ENCODE results near the gene NANOS3.

Gene NANOS3

DNA sequence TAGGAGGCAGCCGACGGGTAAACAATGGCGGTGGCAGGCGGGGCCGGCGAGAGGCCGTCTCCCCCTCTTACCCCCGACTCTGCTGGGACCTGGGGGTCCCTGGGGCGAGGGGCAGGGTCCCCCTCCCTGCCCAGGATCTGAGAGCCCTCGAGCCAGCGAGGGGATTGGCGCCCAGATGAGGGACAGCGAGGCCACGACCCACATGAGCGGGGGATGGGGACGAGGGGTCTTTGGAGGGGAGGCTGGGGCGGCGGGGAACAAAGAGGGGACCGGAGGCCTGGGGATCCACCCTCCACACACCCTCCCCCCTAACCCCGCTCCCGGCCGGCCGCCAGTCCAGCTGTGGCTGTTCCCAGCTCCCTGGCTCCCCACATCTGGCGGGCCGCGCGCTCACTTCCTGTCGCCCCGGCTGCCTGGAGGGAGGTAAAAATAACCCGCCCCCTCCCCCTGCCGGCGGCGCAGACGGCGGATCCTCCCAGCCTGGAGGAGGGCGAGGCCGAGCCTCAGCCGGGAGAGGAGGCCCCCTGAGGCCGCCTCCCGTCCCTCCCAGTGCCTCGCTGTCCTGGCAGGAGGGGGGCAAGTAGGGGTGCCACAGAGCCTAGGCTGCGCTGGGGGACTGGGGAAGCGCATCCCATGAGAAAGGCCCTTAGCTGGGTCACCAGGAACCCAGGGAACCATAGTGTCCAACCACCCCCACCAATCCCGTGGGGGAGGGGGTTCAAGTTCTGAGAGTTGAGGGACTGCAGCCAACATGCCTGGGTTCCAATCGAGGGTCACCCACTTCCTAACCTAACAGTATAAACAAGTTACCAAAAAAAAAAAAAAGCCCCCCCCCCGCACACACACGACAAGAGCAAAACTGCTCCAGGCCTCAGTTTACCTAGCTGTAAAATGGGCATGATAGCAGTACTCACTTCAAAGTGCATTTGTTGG is 29.3 kb upstream of the NANOS3 start:
- Histone ChIP-seq H3K9ac (ENCODE audit: low read length) (peak overlapping the region; percentile 93), H3K27ac (ENCODE audit: low read depth, low read length) (peak overlapping the region; percentile 99), H3K4me2 (ENCODE audit: low read length) (peak overlapping the region; percentile 88), H3K4ac (ENCODE audit: low read depth, low read length) (peak overlapping the region; percentile 57), H3K18ac (ENCODE audit: low read length) (peak overlapping the region; percentile 98), H3K56ac (ENCODE audit: low read length) (peak overlapping the region; percentile 100), H3K4me3 (ENCODE audit: low read length) (peak overlapping the region; percentile 54), H3K23ac (ENCODE audit: low read length) (no peak overlapping the region), H2BK15ac (replicated peaks; ENCODE audit: low read depth) (peak overlapping the region; percentile 10), H4K5ac (ENCODE audit: low read length) (no peak overlapping the region), H2BK5ac (ENCODE audit: low read length) (peak overlapping the region; percentile 96), H3K4me1 (ENCODE audit: control insufficient read depth, low read depth, low read length) (peaks cover 7% of the 10 kb centered on the region), H2AK5ac (ENCODE audit: low read length) (no peak overlapping the region), H3K36me3 (ENCODE audit: control insufficient read depth, insufficient read depth, low read length) (no peaks in the 10 kb centered on the region), H3K27me3 (ENCODE audit: insufficient read depth, low read length, poor library complexity) (no peaks in the 10 kb centered on the region), H3K79me1 (ENCODE audit: low read length) (no peaks in the 10 kb centered on the region), H2BK120ac (ENCODE audit: low read depth, low read length) (peak overlapping the region; percentile 99), H3K79me2 (ENCODE audit: control insufficient read depth, insufficient read depth, low read length) (no peaks in the 10 kb centered on the region), H4K8ac (ENCODE audit: low read depth, low read length) (peak overlapping the region; percentile 95)
- WGBS (ENCODE audit: extremely low coverage, insufficient coverage, low lambda C conversion rate) = no CpG with 5 or more reads among the region's 47 CpGs
- DNase-seq = peak; percentile 97

DNA sequence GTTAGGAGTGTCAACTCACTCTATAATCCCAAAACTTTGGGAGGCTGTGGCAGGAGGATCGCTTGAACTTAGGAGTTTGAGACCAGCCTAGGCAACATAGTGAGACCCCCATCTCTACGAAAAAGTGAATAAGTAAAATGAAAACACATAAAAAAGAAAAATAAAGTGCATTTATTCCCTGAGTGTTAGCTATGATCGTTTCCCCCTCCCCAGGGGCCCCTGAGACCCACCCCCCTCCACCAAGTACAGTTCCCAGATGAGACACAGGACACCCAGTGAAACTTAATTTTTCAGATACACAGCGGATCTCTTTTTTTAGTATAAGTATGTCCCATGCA is 28.6 kb upstream of the NANOS3 start:
- Histone ChIP-seq H3K9ac (ENCODE audit: low read length) (no peak overlapping the region), H3K4me2 (ENCODE audit: low read length) (no peak overlapping the region), H3K18ac (ENCODE audit: low read length) (no peak overlapping the region), H3K27me3 (ENCODE audit: insufficient read depth, low read length, poor library complexity) (no peaks in the 10 kb centered on the region), H4K8ac (ENCODE audit: low read depth, low read length) (no peak overlapping the region), H3K79me1 (ENCODE audit: low read length) (no peaks in the 10 kb centered on the region), H3K56ac (ENCODE audit: low read length) (no peak overlapping the region), H2BK5ac (ENCODE audit: low read length) (no peak overlapping the region), H3K23ac (ENCODE audit: low read length) (no peak overlapping the region), H4K5ac (ENCODE audit: low read length) (no peak overlapping the region), H3K79me2 (ENCODE audit: control insufficient read depth, insufficient read depth, low read length) (no peaks in the 10 kb centered on the region), H3K4me1 (ENCODE audit: control insufficient read depth, low read depth, low read length) (peaks cover 5% of the 10 kb centered on the region), H2BK120ac (ENCODE audit: low read depth, low read length) (no peak overlapping the region), H2BK15ac (replicated peaks; ENCODE audit: low read depth) (no peak overlapping the region), H3K4ac (ENCODE audit: low read depth, low read length) (no peak overlapping the region), H3K36me3 (ENCODE audit: control insufficient read depth, insufficient read depth, low read length) (no peaks in the 10 kb centered on the region), H2AK5ac (ENCODE audit: low read length) (no peak overlapping the region), H3K4me3 (ENCODE audit: low read length) (no peak overlapping the region), H3K27ac (ENCODE audit: low read depth, low read length) (peak overlapping the region; percentile 99)
- no peak for DNase-seq
- no CpG with 5 or more reads among the region's 4 CpGs for WGBS (ENCODE audit: extremely low coverage, insufficient coverage, low lambda C conversion rate)

DNA sequence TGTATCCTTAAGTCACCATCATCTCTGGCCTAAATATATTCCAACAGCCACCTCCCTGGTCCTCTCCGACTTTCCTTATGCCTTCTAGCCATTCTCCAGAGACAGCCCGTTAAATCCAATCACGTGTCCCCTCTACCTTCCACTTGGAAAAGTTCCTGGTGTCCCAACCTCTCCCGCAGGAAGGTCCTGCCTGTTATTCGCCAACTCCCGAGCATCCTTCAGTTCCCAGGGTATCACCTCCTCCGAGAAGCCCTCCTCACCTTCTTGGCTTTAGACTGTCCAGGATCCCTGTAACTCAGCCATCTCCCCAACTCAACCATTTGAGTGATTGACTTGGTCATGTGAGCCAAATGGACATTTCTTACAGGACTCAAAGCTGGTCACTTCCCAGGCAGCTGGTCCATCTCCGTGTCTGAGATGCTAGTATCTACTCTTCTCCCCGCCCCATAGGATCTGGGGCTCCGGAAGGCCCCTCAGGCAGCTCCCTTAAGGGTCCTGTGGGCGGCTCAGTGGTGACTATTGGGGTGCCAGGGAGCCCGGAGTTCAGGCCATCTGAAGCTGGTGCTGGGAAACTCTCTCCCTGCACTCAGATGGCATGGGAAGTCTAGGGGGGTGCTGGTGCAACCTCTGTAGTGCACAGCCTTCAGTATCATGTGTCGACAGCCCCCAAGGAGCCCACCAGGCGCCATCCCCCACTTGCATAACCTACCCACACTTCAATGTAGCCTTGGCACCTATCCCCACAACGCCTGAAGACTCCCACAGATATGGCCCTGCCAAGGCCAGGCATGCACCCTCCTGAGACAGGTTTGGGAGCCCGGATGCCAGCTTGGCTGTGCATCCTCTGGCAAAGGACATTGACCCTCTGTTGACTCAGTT is 27.9 kb upstream of the NANOS3 start:
- Histone ChIP-seq H3K4me1 (ENCODE audit: control insufficient read depth, low read depth, low read length) (peaks cover 5% of the 10 kb centered on the region), H3K27ac (ENCODE audit: low read depth, low read length) (no peak overlapping the region), H3K4ac (ENCODE audit: low read depth, low read length) (peak overlapping the region; percentile 5), H3K79me1 (ENCODE audit: low read length) (no peaks in the 10 kb centered on the region), H3K4me2 (ENCODE audit: low read length) (no peak overlapping the region), H3K9ac (ENCODE audit: low read length) (no peak overlapping the region), H2BK15ac (replicated peaks; ENCODE audit: low read depth) (no peak overlapping the region), H3K79me2 (ENCODE audit: control insufficient read depth, insufficient read depth, low read length) (no peaks in the 10 kb centered on the region), H2BK5ac (ENCODE audit: low read length) (no peak overlapping the region), H3K23ac (ENCODE audit: low read length) (no peak overlapping the region), H3K36me3 (ENCODE audit: control insufficient read depth, insufficient read depth, low read length) (no peaks in the 10 kb centered on the region), H3K56ac (ENCODE audit: low read length) (peak overlapping the region; percentile 22), H3K4me3 (ENCODE audit: low read length) (no peak overlapping the region), H4K5ac (ENCODE audit: low read length) (no peak overlapping the region), H2BK120ac (ENCODE audit: low read depth, low read length) (no peak overlapping the region), H2AK5ac (ENCODE audit: low read length) (no peak overlapping the region), H3K27me3 (ENCODE audit: insufficient read depth, low read length, poor library complexity) (no peaks in the 10 kb centered on the region), H4K8ac (ENCODE audit: low read depth, low read length) (no peak overlapping the region), H3K18ac (ENCODE audit: low read length) (no peak overlapping the region)
- WGBS (ENCODE audit: extremely low coverage, insufficient coverage, low lambda C conversion rate) = no CpG with 5 or more reads among the region's 16 CpGs
- peak; percentile 72 for DNase-seq

DNA sequence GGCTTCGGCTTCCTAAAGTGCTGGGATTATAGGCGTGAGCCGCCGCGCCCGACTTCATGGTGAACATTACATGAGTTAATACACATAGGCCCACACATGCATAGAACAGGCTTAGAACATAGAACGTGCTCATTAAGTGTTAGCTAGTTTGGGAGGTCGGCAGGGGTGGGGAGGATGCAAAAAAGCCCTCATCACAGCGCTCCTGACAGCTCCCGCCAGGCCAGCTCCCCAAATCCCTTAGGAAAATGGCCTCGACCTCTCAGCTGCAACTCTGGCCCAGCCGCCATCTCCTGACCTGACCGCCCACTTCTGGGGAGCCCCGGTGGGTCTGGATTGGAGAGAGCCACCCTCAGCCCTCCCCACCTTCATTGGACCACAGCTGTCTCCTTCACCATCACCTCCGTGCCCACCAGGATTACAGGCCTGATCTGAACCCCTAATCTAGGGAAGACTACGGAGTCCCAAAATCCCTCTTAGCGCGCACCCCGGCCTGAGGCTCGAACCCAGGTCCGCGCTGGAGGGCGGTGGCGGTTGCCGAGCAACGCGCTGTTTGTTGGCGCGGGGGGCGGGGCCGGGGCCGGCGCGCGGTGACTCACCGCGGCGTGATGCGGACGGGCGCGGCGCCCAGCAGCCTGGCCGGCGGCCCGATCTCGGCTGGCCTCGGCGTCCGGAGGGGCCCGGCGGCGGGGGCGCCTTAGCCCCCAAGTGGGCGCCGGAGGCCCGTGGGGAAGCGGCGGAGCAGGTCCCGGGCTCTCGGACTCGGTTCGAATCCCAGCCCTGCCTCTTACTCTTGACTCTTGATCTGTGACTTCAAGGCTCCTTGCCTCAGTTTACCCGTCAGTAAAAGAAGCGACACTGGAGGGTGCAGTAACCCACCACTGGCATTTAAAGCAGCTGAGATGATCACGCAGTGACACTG is 26.7 kb upstream of the NANOS3 start:
- Histone ChIP-seq H3K9ac (ENCODE audit: low read length) (peak overlapping the region; percentile 34), H3K56ac (ENCODE audit: low read length) (peak overlapping the region; percentile 84), H3K79me2 (ENCODE audit: control insufficient read depth, insufficient read depth, low read length) (no peaks in the 10 kb centered on the region), H3K79me1 (ENCODE audit: low read length) (no peaks in the 10 kb centered on the region), H2AK5ac (ENCODE audit: low read length) (no peak overlapping the region), H3K4me3 (ENCODE audit: low read length) (no peak overlapping the region), H3K27me3 (ENCODE audit: insufficient read depth, low read length, poor library complexity) (no peaks in the 10 kb centered on the region), H2BK120ac (ENCODE audit: low read depth, low read length) (no peak overlapping the region), H3K4ac (ENCODE audit: low read depth, low read length) (peak overlapping the region; percentile 25), H3K18ac (ENCODE audit: low read length) (peak overlapping the region; percentile 32), H2BK5ac (ENCODE audit: low read length) (no peak overlapping the region), H3K27ac (ENCODE audit: low read depth, low read length) (peak overlapping the region; percentile 48), H3K4me1 (ENCODE audit: control insufficient read depth, low read depth, low read length) (peaks cover 5% of the 10 kb centered on the region), H3K4me2 (ENCODE audit: low read length) (peak overlapping the region; percentile 7), H3K23ac (ENCODE audit: low read length) (no peak overlapping the region), H3K36me3 (ENCODE audit: control insufficient read depth, insufficient read depth, low read length) (no peaks in the 10 kb centered on the region), H4K5ac (ENCODE audit: low read length) (peak overlapping the region; percentile 21), H4K8ac (ENCODE audit: low read depth, low read length) (no peak overlapping the region), H2BK15ac (replicated peaks; ENCODE audit: low read depth) (no peak overlapping the region)
- peak; percentile 88 for DNase-seq
- WGBS (ENCODE audit: extremely low coverage, insufficient coverage, low lambda C conversion rate) = no CpG with 5 or more reads among the region's 66 CpGs
